Psoas muscle (tissue), 8 donors: ENCODE results near the gene LRG1. TPM values are rescaled to one million over a fixed set of nuclear protein-coding genes. Genes with fewer than 3 reads are reported as not detected.

Source experiments
- ATAC-seq, 4 donors: fragments of 200-7000 bp; cut with Tn5 transposase; one replicate each; pipeline ENCODE4 v1.9.1; 2020; ENCODE audit warnings: moderate library complexity in 3 of 4, mild to moderate bottlenecking in 2 of 4
- DNase-seq, 2 donors: peaks; one replicate each; pipeline ENCODE4 v3.0.0-alpha.2; 2020
- H3K27ac ChIP-seq: fragments of 200-600 bp; one replicate; pipeline ENCODE4 v1.8.0; 2022
- H3K27me3 ChIP-seq, 3 donors: fragments of 200-600 bp in 1 of 3; one replicate each; pipeline versions ENCODE4 v1.6.1 to v1.8.0; 2013 to 2022; ENCODE audit warnings: low read length in 2 of 3, mild to moderate bottlenecking in 2 of 3, moderate library complexity in 1 of 3; ENCODE audit not compliant: insufficient read depth in 3 of 3
- H3K36me3 ChIP-seq, 2 donors: fragments of 200-600 bp in 1 of 2; one replicate each; pipeline versions ENCODE4 v1.6.1 to v1.8.0; 2013 to 2022; ENCODE audit warnings: low read depth in 1 of 2, mild to moderate bottlenecking in 1 of 2, moderate library complexity in 1 of 2; ENCODE audit not compliant: insufficient read depth in 1 of 2
- H3K4me1 ChIP-seq: fragments of 200-600 bp; one replicate; pipeline ENCODE4 v1.8.0; 2022
- H3K4me3 ChIP-seq: fragments of 200-600 bp; one replicate; pipeline ENCODE4 v1.8.0; 2022; ENCODE audit warnings: mild to moderate bottlenecking
- H3K9me3 ChIP-seq: fragments of 200-600 bp; one replicate; pipeline ENCODE4 v1.8.0; 2022
- CTCF ChIP-seq: fragments of 200-600 bp; IDR thresholded peaks from one replicate; pipeline ENCODE4 v1.8.0; 2022; ENCODE audit warnings: antibody characterized with exemption
- WGBS, 3 donors: extraction: QIAGEN DNeasy Blood & Tissue Kit; methylation state at CpG; one replicate each; pipeline versions ENCODE4 v1.1.6 to v1.1.7; 2013; 5-methylcytosine and 5-hydroxymethylcytosine counted together
- intact Hi-C, 2 donors: fragments of 100-400 bp; cut with DNase I; formaldehyde crosslinking; loops; one replicate each; pipeline versions ENCODE4 v1.11.0 to v1.14.2; 2022
- polyA plus RNA-seq, 3 donors: library from polyadenylated mRNA; stranded (reverse); fragments of 200-250 nt; gene quantifications; one replicate each; pipeline ENCODE4 v1.2.3, GENCODE V29; 2013
- total RNA-seq, 4 donors: library from RNA; stranded (reverse); fragmentation: NEBNext Ultra II Directional in 2 of 4; extraction: Animal tissue kit (Norgen Biotek cat#: 25700) in 2 of 4; gene quantifications; one replicate each; pipeline versions ENCODE4 v1.2.1 to v1.2.4, GENCODE V29; 2021 to 2023
- donor health status: healthy with polysubstance abuse.
- donor health status: DM: no; HTN: no; CAD: no; lungs with moderate emphysema.
- donor health status: Bipolar disorder and iron deficiency.
- donor health status: healthy.
- donor health status: DM: yes; HTN: yes; CAD: no.
- donor health status: DM: no; HTN: no; CAD: no.
- donor health status: DM: no; HTN: no; CAD: no.
- donor health status: DM: yes; HTN: yes; CAD: no.

LRG1 gene
- total and polyA plus RNA-seq, 7 donors, result 0.09 to 1.8 (median 0.42) TPM; not detected in 1

DNA sequence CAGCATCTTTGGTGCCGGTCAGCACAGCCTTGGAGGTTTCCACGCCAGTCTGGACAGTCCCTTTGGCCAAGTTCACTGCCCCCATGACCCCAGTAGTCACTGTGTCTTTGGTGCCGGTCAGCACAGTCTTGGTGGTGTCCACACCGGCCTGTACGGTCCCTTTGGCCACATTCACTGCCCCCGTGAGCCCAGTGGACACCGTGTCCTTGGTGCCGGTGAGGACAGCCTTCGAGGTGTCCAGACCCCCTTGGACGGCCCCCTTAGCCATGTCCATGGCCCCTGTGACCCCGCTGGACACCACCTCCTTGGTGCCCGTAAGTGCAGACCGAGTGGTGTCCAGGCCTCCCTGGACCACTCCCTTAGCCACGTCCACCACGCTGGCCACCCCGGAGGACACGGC lies 26.6 kb downstream of the LRG1 start:
- intact Hi-C loops, result no loop called here
- Histone ChIP-seq H3K4me1 (peaks cover 47% of the 10 kb centered on the region), H3K27ac (peak overlapping the region; percentile 55), H3K4me3 (no peak overlapping the region), H3K9me3 (no peaks in the 10 kb centered on the region), H3K36me3 (peaks cover 0 to 33% of the 10 kb centered on the region in 2 donors), H3K27me3 (no peaks in the 10 kb centered on the region)
- ATAC-seq (peak in 1 of 4 donors; percentile 1), DNase-seq (peak in 1 of 2 donors; percentile 56)
- WGBS, 3 donors, result 42 to 60% (median 54%) methylated on average over 17 of the region's 17 CpGs
- no peak for TF ChIP-seq CTCF

GRCh38 chr19:4512070-4512469 lies 27.8 kb downstream of the LRG1 start:
- DNase-seq (peak in 1 of 2 donors; percentile 79), ATAC-seq (peak; percentile 11 to 20 (median 11))
- intact Hi-C loops, result no loop called here
- peak overlapping the region; percentile 15 for H3K4me3 ChIP-seq
- 37 to 59% (median 42%) methylated on average over 17 of the region's 17 CpGs for WGBS, 3 donors
- no peak for TF ChIP-seq CTCF
- peaks cover 45% of the 10 kb centered on the region for H3K4me1 ChIP-seq
- peaks cover 0 to 45% of the 10 kb centered on the region in 2 donors for H3K36me3 ChIP-seq
- no peaks in the 10 kb centered on the region for H3K27me3 ChIP-seq
- H3K9me3 ChIP-seq, result no peaks in the 10 kb centered on the region
- H3K27ac ChIP-seq, result peak overlapping the region; percentile 41

DNA sequence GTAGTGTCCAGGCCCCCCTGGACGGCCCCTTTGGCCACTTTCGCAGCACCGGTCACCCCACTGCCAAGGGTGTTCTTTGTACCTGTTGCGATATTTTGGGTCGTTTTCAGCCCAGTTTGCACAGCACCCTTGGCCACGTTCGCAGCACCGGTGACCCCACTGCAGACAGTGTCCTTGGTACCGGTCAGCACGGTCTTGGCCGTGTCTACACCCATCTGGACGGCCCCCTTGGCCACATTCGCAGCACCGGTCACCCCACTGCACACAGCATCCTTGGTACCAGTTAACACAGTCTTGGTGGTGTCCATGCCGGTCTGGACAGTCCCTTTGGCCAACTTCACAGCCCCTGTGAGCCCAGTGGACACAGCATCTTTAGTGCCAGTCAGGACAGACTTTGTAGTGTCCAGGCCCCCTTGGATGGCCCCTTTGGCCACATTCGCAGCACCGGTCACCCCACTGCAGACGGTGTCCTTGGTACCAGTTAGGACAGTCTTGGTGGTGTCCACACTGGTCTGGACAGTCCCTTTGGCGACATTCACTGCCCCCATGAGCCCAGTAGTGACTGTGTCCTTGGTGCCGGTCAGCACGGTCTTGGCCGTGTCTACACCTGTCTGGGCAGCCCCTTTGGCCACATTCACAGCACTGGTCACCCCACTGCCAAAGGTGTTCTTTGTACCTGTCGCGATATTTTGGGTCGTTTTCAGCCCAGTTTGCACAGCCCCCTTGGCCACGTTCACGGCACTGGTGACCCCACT lies 28.4 kb downstream of the LRG1 start:
- H3K9me3 ChIP-seq, result no peaks in the 10 kb centered on the region
- no peak for TF ChIP-seq CTCF
- H3K27ac ChIP-seq, result peak overlapping the region; percentile 41
- ATAC-seq (peak; percentile 23 to 42 (median 30)), DNase-seq (peak in 1 of 2 donors; percentile 56)
- H3K4me1 ChIP-seq, result peaks cover 41% of the 10 kb centered on the region
- 43 to 63% (median 51%) methylated on average over 25 to 27 of the region's 27 CpGs for WGBS, 3 donors
- H3K36me3 ChIP-seq, result peaks cover 0 to 49% of the 10 kb centered on the region in 2 donors
- H3K4me3 ChIP-seq, result peak overlapping the region; percentile 15
- intact Hi-C loops, result no loop called here
- H3K27me3 ChIP-seq, result no peaks in the 10 kb centered on the region

DNA sequence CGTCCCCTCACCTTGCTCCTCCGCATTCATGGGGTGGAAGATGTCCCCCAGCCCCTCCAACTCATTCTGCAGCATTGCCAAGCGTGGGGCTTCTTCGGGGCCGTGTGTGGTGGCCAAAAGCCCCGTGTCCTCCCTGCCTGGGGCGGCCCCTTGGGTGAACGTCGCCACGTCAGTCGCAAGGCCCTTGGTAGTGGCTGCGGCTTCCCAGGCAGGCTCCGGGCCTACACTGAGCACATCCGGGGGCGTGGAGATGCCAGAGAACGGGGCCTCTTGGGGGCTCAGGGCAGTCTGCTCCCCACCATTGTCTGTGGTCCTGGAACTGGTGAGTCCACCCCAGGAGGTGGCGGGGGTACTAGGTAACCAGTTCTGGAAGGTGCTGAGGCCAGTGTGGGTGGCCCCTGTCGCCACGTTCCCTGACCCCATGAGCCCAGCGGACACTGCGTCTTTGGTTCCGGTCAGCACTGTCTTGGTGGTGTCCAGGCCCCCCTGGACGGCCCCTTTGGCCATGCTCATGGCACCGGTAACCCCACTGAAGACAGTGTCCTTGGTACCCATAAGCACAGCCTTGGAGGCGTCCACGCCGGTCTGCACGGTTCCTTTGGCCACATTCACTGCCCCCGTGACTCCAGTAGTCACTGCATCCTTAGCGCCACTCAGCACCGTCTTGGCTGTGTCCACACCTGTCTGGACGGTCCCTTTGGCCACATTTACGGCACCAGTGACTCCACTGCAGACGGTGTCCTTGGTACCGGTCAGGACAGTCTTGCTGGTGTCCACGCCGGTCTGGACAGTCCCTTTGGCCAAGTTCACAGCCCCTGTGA lies 29.2 kb downstream of the LRG1 start:
- Histone ChIP-seq H3K4me3 (no peak overlapping the region), H3K36me3 (peaks cover 0 to 49% of the 10 kb centered on the region in 2 donors), H3K27me3 (no peaks in the 10 kb centered on the region), H3K4me1 (peaks cover 34% of the 10 kb centered on the region), H3K9me3 (no peaks in the 10 kb centered on the region), H3K27ac (peak overlapping the region; percentile 9)
- WGBS, 3 donors, result 65 to 75% (median 72%) methylated on average over 37 of the region's 37 CpGs
- intact Hi-C loops, result no loop called here
- peak in 1 of 2 donors; percentile 74 for DNase-seq
- peak; percentile 33 to 45 (median 37) for ATAC-seq
- no peak for TF ChIP-seq CTCF
